ENCODE data around the gene SFRP5. TPM values are rescaled to one million over a fixed set of nuclear protein-coding genes. Genes with fewer than 3 reads are reported as not detected.

SFRP5 gene
- total RNA-seq, 1 donor from 2014 or later = 6.4 TPM

GRCh38 chr10:97766996-97767924 lies 4.5 kb downstream of the SFRP5 start:
- no peak for ATAC-seq
- DNase-seq (ENCODE audit: low spot score) = no peak

- no peak for DNase-seq (ENCODE audit: low spot score)
- ATAC-seq = no peak
Observed at GRCh38 chr10:97766106-97766810, 5.5 kb downstream of the SFRP5 start.

DNA sequence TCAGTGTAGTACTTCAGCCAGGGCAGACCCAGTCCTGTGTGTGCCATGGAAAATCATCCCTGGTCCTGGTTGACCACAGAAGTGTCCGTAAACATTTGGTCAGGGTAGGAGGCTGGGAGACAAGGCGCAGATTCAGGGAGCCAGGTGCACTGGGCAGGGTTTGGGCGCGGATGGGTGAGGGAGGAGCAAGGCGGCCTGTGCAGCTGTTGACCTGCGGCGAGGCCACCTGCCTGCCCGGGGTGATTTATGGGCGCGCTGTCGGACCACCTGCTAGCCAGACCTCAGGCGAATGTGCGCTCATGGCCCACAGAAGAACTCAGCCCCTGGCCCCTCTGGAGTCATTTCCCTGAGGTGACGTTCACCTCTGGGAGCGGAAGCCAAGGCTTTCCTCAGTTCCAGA lies 6.6 kb downstream of the SFRP5 start:
- no peak for DNase-seq (ENCODE audit: low spot score)
- no peak for ATAC-seq

DNA sequence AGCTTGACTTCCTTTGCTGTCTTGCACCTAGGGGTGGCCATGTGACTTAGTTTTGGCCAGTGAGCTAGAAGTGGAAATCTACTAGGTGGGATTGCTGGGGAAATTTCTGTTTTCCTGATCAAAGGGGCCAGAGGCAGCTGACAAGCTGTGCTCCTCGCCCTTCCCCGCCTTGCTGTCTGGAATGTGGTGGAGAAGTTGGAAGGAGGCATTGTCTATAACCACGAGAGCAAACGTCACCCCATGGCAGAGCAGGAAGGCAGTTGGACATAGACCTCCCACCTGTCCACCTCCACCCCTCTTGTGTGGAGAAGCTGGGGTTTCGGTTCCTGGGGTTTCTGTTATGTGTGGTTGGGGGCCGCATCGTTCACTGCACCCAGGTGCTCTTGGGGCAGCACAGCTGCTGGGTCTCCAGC lies 7.3 kb downstream of the SFRP5 start:
- no peak for ATAC-seq
- no peak for DNase-seq (ENCODE audit: low spot score)

GRCh38 chr10:97763947-97764346 lies 7.9 kb downstream of the SFRP5 start:
- no peak for DNase-seq (ENCODE audit: low spot score)
- ATAC-seq = no peak

DNA sequence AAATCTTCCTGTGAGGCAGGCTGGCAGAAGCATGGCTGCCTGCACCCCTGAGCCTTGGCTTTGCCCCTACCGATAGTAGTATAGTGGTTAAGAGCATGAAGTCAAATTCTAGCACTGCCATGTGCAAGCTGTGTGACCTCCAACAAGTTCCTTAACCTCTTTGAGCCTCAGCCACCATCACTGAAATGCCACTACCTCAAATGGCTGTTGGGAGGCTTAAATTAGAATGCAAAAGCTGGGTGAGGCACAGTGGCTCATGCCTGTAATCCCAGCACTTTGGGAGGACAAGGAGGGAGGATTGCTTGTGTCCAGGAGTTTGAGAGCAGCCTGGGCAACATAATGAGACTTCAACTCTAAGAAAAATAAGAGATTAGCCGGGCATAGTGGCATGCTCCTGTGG lies 8.4 kb downstream of the SFRP5 start:
- DNase-seq (ENCODE audit: low spot score) (no peak), ATAC-seq (no peak)

DNA sequence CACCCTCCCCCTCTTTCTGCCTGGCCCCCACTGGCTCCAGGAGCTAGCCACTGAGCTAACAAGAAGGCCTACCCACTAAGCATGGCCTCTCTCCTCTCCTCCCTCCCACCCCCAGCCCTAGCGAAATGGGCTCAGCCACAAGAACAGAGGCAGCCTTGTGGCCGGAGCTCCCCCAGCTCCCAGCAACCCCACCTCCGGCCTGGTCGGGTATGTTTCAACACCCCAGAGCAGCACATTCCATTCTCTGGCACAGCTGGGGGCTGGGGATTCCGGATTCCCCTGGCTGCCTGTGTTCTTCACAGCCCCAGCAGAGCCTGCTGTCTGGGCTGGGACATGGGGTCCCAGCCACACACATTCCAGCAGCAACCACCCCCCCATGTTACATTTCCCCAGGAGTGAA lies 9.0 kb downstream of the SFRP5 start:
- ATAC-seq = no peak
- no peak for DNase-seq (ENCODE audit: low spot score)

DNA sequence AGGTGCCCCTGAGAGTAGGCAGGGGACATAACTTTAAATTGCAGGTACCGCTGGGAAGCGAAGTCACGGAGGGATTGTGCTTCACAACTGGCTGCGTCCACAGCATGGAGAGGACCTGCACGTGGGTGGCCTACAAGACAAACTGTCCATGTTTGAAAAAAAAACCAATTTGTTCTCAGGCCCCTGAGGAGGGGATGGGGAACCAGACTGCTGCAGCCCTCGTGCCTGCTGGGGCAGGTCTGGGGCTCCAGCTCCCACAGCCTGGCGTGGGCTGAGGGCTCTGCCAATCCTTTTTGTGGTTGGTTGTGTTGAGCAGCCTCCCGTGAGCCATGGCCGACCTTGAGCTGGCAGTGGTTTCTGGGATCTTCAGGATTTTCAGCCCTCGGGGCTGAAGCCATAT lies 9.7 kb downstream of the SFRP5 start:
- DNase-seq (ENCODE audit: low spot score) = no peak
- ATAC-seq = no peak

- DNase-seq (ENCODE audit: low spot score) = no peak
- ATAC-seq = no peak
Observed at GRCh38 chr10:97761331-97761865, 10.4 kb downstream of the SFRP5 start.

- no peak for DNase-seq (ENCODE audit: low spot score)
- no peak for ATAC-seq
Observed at GRCh38 chr10:97760461-97761257, 11.1 kb downstream of the SFRP5 start.

GRCh38 chr10:97759946-97760345 lies 11.9 kb downstream of the SFRP5 start:
- no peak for ATAC-seq
- DNase-seq (ENCODE audit: low spot score) = no peak

GRCh38 chr10:97759158-97759887 lies 12.5 kb downstream of the SFRP5 start:
- ATAC-seq = peak; percentile 92

DNA sequence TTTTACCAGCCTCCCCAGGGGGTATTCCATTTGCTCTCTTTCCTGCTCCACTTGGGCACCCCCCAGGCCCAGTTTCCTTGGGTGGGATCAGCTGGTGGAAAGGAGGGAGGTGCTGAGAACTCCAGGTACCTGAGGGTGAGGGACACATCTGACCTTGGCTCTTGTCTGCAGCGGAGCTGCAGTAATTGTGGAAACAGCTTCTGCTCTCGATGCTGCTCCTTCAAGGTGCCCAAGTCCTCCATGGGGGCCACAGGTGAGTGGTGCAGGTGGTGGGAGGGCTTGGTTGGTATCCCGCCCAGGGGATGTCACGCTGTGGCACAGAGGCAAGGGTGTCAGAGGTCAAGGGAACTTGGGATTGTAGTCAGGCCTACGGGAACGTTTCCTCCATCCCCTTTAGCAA lies 14.3 kb downstream of the SFRP5 start:
- no peak for ATAC-seq
- no peak for DNase-seq (ENCODE audit: low spot score)

More at GRCh38 chr10:97759158-97759887, 12.5 kb downstream of the SFRP5 start:
- peak; percentile 60 for DNase-seq (ENCODE audit: low spot score)

- no peak for DNase-seq (ENCODE audit: low spot score)
- ATAC-seq = no peak
Observed at GRCh38 chr10:97755718-97756117, 16.1 kb downstream of the SFRP5 start.

- ATAC-seq = no peak
- no peak for DNase-seq (ENCODE audit: low spot score)
Observed at GRCh38 chr10:97754726-97755125, 17.1 kb downstream of the SFRP5 start.

- DNase-seq (ENCODE audit: low spot score) = no peak
Observed at GRCh38 chr10:97752956-97753355, 18.8 kb downstream of the SFRP5 start.

DNA sequence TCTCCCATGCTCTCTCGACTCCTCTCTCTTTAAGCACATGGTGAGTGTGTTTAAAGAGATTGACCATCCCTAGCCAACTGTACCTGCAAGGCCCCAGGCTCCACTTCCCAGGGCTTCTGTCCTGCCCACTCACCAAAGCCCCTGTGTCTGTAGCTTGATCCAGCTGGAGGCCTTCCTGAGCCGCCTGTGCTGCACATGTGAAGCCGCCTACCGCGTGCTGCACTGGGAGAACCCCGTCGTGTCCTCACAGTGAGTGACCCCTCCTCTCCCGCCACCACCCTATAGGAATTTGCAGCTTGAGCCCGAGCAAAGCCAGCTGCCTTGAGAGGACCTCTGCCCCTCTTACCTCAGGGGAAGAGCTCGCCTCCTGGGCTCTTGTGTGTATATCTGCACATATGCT lies 23.7 kb downstream of the SFRP5 start:
- ATAC-seq = no peak
- DNase-seq (ENCODE audit: low spot score) = no peak

More at GRCh38 chr10:97752956-97753355, 18.8 kb downstream of the SFRP5 start:
- no peak for ATAC-seq

- DNase-seq (ENCODE audit: low spot score) = no peak
- no peak for ATAC-seq
Observed at GRCh38 chr10:97747573-97747972, 24.2 kb downstream of the SFRP5 start.

DNA sequence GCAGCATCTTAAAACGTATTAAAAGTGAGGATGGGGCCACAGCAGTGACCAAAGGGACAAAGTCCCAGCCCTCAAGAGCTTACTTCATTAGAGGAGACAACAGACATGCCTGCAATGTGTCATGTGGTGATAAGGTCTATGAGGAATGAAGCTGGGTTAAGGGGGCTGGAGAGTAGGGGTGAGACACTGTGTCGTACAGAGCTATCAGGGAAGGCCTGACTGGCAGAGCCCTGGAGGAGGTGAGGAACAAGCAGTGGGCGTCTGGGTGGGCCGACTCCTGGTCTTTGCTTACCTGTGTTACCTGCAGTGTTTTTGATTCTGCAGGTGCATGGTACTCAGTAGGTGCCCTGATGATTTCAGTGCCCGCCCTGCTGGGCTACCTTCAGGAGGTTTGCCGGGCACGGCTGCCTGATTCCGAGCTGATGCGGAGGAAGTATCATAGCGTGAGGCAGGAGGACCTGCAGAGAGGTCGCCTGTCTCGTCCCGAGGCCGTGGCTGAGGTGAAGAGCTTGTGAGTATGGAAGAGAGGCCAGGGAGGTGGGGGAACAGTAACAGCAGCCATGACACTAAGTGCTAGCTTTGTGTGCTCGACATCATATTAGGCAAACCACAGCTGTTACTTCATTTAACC lies 27.3 kb downstream of the SFRP5 start:
- no peak for DNase-seq (ENCODE audit: low spot score)
- ATAC-seq = no peak

Data from left lobe of liver (tissue), 2 donors.